Vagina (tissue), 2 donors: ENCODE results near the gene TBX15.

ENCODE experiments used
- CTCF ChIP-seq, 3 experiments: fragments of 450-650 bp in 2 of 3; fragments of 200-600 bp in 1 of 3; sonication (generic) in 1 of 3; IDR thresholded peaks; one replicate each; pipeline ENCODE4 v1.5.1; 2017 to 2019; ENCODE audit warnings: antibody characterized with exemption in 3 of 3, mild to moderate bottlenecking in 2 of 3, moderate library complexity in 2 of 3
- POLR2A ChIP-seq, 2 donors: fragments of 450-650 bp; IDR thresholded peaks; one replicate each; pipeline ENCODE4 v1.6.1; 2017; ENCODE audit warnings: antibody characterized with exemption in 2 of 2, mild to moderate bottlenecking in 2 of 2, moderate library complexity in 2 of 2

GRCh38 chr1:119007670-119008482 is 19.7 kb upstream of the TBX15 start:
- TF ChIP-seq POLR2A (IDR thresholded peaks at IDR 0.05) (no peak), CTCF (IDR thresholded peaks at IDR 0.05) (no peak)
